Stimulated activated CD4-positive, alpha-beta T cell treated with anti-CD3 and anti-CD28 coated beads, Interleukin-4, amount 100 ng/mL, for 1 hour (primary cell): Measurements from ENCODE around the gene ZBTB20.

Experiments
- DNase-seq: peaks from one replicate; pipeline ENCODE4 v3.0.0-alpha.2; 2020

ZBTB20 gene

DNA sequence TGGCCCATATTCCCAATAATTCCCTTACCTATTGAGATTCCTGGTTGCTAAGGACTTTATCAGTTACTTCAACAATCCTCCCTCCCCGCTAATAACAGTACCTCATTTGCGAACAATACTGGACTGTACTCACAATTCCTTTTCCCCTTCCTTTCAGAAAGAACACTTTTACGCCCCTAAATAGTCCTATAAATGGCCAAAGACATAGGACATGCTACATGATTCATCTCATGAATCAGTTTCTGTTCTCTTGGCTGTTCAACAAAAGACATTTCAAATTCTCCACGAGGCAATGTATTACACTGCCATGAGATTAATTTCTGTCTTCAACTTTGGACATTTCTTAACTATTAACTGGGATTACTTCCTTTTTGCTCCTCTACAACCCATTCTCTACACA, 588.8 kb downstream of the ZBTB20 start:
- DNase-seq: no peak

DNA sequence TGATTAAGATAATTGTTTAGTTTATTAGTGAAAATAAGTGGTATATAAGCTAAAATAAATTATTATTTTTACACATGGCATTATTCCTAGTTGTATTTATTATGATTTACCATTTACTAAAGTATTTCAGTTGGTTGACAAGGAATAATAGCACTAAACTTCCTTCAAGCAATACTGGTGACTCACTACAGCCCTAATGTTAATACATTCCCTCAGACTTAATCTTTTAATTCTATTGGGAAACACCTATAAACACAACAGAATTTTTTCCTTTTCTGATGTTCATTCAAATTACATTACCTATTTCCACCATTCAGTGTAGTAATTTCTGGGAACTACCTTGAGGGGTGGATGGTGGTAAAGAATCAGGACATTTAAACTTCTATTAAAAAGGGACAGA, 589.3 kb downstream of the ZBTB20 start:
- DNase-seq: no peak

DNA sequence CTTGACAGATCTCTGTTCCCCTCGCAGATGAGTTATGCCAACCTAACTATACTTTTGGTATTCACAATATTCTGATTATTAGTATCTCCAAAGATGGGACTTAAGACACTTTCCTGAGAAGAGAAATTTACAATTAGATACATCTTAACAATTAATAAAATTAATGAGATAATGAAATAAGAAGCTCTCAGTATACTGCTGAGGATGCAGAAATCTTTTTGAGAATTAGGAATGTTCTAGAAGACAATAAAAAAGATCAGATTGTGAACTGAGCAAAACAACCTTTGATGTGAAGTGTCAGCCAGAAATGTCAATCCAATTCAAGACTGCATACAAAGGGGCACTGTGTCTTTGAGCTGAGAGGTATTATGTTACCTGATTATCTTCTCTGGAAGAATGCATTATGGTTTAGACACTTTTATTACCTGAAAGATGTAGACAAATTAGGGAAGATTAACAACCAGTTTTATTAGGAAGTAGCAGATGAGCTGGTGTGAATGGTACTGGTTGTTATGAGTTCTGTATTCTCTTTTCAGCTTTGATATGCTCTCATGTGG, 590.4 kb downstream of the ZBTB20 start:
- no peak for DNase-seq

DNA sequence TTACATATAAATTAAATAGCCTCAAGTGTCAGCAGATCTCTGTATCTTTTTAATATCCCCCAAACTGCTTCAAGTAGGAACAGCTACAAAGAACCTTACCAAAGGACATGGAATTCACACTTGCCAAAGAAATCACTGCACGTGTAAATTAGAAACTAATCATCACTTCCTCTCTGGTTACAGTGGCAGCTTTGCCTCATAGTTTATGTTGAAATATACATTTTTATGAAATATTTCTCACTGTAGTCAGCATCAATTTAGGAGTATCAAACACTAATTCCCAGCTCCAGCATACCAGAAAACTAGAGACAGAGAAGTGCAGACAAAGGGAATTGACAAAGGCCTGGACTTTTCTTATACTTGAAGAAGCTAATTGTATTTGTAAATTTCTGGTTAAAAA, 592.4 kb downstream of the ZBTB20 start:
- no peak for DNase-seq

DNA sequence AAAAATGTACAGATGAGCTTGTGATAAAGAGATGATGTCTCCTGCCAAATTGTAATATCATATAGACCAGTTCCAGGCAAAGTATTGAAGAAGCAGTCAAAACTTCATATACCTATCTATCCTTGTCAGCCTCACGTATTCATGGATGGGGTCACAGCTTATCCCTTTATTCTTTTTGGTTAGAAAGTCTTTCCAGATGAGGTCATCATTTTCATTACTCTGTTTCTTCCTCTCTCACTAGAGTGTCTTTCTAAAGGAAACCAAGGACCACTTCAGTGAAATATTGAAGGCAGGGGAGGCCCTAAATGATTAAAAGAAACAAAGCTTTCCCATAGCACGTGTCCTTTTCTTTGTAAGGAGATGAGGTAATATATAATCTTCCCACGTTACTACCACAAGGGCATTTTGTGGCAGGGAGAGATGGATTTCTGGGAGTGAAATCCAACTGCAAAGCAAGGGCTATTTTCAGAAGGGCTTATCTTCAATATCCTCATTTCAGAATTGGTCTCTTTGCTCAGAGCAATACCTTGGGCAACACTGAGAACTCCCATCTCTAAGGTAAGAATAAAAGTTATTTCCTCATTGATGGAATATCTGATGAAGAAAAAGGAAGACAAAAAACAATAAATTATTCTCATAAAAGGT, 593.0 kb downstream of the ZBTB20 start:
- DNase-seq: no peak

DNA sequence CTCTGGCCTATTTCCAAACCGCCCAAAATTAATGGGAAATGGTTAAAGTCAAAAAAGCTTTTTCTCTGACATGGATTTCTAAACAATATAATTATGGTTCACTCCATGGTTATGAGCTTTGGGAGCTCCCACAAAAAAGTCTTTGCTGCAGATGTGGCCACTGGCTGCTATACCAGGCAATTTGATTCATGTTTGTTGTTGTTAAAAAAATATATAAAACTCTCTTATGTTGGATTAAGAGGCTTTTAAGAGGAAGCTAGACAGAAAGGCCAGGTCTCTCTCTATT, 594.6 kb downstream of the ZBTB20 start:
- DNase-seq: no peak

DNA sequence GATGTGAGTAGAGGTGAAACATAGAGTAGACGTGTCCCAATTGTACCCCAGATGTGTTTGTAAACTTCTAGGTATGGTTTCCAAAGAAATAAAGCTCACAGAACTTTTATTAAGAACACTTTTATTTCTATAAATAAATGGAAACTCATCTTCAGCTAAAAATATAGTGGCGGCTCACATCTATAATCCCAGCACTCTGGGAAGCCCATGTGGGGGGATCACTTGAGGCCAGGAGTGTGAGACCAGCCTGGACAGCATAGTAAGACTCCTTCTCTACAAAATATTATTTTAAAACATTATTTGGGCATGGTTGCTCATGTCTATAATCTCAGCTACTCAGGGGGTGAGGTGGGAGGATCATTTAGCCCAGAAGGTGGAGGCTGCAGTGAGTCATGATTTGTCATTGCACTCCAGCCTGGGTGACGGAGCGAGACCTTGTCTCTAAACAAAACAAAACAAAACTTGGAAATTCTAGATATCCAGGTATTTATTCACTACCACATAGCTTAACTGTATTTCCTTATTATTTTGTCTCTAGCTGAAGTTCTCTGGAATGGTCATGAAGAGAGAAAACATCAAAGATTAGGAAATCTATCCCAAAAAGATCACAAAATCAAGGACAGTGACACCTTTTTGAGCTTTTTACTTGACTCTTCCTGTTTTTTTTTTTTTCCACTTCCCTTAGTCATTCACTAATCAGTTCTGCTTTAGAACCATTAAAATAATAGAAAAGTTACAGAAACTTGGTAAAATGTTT, 595.1 kb downstream of the ZBTB20 start:
- DNase-seq: no peak

DNA sequence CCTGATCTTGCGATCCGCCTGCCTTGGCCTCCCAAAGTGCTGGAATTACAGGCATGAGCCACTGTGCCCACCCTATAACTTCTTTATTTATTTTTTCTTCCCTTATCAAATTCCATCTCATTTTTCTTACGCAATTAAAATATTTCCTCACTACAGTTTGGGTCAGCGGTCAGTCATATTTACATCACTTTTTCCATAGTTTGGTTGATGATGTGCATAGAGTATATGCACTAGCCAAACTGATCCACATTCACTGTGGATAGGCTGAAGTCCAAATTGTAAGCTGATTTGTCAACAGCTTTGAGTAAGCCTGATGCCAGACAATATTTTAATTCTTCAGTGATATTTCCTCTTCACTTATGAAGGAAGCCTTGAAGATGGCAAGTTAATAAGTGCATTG, 596.9 kb downstream of the ZBTB20 start:
- DNase-seq: no peak

DNA sequence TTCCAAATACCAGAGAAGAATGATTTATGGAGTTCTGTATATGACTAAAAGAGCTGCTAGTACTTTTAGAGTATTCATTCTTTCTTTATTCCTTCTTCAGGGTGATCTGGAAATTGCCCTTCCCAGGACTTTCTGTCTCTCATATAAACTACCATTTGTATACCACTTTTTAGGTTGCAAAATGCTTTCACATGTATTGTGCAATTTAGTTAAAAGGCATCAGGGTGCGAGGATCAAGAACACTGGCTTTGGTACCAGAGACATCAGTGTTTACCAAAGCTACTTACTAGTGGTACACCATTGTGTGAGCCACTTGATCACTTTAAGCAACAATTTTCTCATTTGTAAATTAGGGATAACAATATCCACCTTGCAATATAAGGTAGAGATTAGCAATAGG, 601.9 kb downstream of the ZBTB20 start:
- no peak for DNase-seq

DNA sequence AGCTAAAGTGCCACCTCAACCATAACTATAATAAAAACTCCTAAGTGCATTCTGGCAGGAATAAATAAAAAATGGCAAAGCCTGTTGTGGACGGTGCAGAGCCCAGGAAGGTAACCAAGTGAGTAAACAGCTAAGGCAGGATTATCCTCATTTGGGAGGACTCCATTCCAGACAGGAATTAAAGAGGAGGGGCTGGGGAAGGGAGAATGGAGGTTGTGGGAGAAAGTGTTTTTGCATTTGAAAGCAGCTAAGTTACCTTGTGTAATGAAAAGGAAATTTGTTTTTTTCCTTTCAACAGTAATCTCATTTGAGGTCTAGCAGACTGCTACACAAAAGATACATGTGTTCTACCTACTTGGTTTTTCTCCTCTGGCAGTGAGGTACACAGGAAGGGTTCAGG, 604.7 kb downstream of the ZBTB20 start:
- no peak for DNase-seq

DNA sequence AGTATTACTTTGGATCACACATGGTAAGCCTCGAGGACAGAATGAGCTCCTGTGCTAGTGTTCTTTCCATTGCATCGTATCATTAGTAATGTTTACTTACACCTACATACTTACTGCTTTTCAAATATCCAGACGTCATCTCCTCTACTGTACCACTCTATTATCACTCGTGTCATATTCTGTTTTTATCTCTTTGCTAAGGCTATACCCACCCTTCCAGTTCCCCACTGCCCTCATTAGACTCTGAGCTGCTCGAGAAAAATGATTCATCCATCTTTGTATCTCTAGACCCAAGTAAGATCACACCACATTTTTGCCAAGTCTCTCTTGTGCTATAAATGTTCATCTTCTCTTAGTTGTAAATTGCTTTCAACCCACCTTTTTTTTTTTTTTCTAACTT, 607.6 kb downstream of the ZBTB20 start:
- no peak for DNase-seq

DNA sequence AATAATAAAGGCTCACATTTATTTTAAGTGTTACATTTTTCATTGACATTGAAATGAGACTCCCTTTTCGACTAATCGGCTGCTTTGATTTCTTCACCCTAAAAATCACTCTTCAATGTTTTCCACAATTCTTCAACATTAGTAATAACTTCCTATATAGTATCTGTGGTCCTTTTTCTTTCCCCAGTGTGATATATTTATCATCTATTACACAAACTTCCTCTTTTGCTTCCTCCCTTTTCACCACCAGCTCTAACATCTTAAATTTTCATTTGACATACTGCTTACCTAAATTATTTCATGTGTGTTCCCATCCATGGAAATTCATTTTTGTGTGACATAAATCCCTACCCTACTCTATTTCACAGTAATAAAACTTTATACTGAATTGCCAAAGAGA, 608.9 kb downstream of the ZBTB20 start:
- no peak for DNase-seq

DNA sequence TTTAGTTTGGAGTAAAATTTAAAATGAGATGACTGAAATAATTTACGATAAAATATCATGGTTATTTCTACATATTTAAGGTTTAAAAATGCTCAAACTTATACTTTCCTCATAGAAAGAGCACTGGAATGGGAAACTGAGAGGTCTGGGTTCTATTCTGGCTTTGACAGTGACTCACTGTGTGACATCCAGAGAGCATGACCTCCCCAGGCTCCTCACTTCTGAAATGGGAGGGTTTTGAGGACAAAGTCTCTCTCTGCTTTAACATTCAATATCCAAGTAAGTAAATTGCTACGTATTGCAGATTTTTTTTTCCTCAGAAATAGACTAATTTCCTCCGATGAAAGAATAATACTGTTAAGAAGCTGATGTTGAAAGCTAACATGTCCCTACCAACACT, 618.6 kb downstream of the ZBTB20 start:
- no peak for DNase-seq

DNA sequence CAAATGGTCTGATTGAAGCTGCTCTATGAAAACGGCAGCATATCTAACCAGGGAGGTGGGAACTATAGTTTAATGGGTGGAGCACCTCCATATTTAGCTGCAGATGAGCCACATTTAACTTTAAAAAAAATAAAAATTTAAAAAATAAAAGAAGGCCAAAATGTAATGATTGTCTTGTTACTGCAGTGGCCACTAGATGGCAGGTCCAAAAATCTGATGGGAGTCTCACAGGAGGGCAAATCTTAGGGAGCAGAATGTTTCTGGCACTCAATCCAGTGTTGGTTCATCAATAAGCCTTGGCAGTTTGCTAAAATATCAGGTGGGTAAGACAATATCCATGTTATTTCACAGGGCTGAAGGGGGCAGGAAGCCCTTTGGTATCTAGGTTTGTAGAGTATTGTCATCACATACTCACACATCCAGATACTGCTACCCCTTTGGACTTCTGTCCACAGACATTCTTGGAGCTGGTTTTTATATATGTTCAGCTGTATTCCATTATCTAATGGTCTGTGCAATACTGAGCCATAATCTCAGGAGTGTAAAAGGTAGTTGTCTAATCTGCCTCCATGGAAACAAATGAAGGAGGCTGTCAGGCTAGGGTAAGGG, 619.9 kb downstream of the ZBTB20 start:
- no peak for DNase-seq

DNA sequence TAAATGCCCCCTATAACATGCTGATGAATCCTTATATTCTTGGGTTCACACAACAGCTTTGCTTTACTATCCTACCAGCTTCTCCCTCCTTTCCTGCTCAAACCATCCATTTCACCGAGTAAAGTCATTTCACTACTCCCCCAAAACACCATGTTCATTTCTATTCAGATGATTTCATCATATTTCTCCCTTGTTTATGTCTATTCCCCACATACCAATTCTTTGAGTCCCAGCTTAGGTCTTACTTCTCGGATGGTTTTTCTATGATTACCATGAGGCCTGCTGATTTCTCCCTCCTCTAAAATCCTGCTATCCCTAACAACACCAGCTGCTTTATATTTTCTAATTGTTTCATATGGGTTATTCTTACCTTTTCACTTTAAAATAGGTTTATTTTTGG, 621.8 kb downstream of the ZBTB20 start:
- DNase-seq: no peak

DNA sequence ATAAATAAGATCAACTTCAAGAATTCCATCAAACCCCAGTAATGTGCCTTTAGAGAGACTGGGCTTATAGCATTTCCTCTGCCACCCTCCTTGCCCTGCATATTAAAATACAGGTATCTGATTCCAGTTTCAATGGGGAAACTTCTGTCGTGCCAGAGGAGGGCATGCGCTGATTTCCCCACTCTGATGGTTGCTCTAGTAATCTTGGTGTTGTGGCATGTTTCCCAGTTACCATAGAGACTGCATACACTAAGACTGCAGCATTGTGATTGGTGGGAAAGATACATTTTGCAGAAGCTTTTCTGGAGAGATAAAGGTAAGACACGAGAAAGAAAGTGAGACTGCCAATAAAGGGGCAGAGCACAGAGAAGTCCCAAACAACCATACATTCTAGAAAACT, 627.7 kb downstream of the ZBTB20 start:
- DNase-seq: no peak

DNA sequence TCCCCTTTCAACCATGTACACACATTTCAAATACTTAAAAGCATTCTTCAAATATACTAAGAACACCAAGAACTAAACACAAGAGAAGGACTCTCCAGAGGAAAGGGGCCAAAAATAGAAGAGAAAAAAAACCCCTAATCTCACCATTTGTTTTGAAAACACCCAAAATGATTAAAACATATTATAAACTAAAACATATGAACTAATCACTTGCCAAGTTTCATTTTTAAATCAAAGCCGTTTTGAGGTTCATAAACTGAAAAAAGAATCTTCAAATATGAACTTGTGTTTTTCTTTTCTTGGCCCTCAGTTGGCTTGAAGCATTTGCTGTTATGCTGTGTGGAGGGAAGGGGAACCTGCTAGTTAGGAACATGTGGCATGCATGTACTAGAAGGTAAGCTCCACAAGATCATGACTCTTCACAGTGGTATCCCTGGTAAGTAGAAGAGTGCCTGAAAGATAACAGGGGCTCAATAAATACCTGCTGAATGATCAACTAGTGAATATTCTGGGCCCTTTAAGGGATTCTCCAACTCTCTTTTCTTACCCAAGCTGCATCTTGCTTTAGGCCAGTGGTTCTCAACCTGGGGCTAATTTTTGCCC, 628.8 kb downstream of the ZBTB20 start:
- no peak for DNase-seq

DNA sequence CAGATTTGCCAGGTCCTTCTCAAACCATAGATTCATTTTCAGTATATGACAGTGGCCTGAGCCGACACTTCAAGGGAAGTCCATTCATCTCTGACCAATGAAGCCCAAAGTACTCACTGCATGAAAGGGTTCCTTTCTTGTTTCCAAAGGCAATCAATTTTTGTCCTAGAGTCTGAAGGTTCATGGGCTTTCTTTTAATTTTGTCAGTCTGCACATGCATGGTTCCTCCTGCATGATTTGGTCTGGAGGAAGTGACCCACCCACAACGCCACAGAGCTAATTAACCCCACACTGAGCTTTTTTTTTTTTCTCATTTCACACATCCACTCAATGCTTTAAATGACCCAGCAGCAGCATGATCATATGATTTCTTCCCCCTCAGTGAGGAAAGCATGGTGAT, 636.9 kb downstream of the ZBTB20 start:
- no peak for DNase-seq

DNA sequence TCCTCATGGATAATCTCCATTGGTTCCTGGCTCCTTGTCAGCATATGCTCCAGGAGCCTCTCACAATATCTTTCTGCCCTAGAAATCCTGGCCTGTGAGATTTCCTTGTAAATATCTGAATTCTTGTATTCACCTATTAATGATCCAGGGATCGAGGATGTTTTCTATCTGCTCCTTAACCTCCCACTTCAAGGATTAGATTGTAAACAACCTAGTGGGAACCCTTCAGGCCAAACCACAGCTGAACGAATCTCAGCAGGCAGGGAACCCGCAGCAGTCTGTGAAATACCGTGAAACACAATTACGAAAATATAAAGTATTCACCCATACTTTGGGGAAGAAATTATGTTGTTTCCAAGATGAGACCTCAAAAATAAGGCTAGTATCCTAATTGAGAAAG, 637.3 kb downstream of the ZBTB20 start:
- DNase-seq: no peak

DNA sequence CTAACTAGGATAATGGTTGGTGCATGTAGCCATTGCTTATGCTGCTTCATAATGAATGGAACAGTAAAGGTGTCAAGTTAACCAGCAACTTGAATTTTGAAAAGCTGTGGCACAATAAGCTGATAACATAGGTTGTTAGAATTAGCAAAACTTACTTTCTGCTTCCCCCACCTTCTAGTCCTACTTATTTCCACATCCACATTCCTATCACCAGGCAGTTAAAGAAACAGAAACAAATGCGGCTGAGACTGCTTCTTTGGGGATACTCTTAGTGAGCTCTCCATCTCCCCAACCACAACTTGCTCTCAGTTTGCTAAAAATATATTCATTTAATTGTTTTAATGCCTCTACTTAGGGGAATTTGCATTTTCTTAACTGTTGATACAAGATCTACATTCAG, 638.1 kb downstream of the ZBTB20 start:
- DNase-seq: no peak

DNA sequence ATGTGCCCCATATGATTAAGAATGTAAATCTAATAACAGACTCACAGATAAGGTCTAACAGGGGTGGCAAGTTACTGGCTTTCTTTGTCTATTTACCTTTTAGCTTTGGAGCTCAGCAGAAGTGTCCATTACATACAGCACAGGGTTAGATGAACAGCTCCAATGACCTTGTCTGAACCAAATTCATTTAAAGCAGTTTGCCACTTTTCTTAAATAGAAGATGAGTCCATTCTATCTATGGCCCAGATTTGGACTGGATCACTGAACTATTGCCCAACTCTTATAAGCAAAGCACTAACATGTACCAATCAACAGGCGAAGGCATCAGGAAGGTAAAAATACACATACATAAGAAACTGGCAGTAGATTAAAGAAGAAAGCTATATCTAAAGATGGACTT, 638.9 kb downstream of the ZBTB20 start:
- no peak for DNase-seq

DNA sequence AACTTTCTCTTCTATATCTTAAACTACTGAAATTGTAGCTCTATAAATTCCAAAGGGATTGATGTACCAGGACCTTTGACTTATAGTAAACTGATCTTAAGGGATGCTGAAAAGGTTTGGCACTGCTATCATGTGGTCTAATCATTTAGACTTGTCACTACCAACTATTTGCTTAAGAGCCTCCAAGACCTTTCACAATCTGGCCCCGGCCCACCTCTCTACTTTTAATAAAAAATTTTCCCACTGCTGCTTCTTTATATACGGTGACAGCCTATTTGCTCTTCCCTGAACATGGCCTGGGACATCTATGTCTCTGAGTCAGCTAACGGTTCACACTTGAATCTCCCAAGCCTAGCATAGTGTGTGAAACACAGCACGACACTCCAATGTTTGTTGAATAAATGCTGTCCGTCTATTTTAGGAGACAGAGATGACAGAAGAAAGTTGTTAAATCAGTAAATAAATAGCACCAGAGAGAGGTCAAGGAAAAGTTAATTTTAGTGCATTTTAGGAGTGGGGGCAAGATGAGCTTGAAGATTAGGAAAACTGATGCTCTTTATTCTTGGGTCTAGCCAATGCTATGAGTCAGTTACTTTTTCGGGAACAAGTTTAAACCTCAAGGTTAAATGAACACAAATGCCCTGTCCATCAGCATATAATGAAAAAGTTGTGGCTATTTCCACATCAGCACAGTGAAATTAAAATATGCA, 640.3 kb downstream of the ZBTB20 start:
- DNase-seq: no peak

DNA sequence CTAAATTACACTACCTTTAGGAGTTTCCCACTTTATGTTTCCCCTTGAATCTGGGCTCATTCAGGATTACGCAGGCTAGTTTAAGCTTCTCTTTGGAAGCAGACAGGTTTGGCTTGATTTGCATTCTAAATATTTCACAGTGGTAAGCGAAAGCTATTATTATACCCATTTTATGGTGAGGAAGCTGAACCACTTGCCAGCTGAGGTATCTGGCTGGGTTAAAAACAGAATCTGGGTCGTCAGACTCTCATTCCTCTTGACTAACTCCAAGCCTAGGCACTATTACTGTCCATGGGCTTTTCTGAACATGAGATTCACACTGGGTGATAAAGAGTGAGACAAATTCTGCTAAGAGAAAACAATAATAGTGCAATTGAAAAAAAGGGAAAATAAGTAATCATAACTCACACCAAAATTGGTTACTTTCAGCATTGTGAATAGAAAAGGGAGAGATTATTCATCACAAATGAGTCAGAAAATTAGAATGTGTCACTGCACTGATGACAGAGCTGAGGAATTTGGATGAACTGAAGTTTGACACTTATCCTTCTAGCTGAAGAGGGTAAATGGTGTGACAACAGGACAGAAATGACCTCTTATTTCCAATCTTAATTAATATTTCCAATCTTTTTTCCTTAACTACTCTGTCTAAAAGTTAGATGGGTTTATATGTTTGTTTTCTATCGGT, 642.0 kb downstream of the ZBTB20 start:
- DNase-seq: no peak
